Neuronal stem cell (in vitro differentiated cells): ENCODE data around the gene ATP1B2. TPM values are rescaled to one million over a fixed set of nuclear protein-coding genes. Genes with fewer than 3 reads are reported as not detected.

Source experiments
- DNase-seq: peaks from one replicate; pipeline ENCODE4 v3.0.0-alpha.2; 2013; ENCODE audit warnings: low spot score
- H2AFZ ChIP-seq: one replicate; pipeline ENCODE4 v1.6.1; 2013; ENCODE audit warnings: mild to moderate bottlenecking, low read length, inconsistent platforms
- H2AK5ac ChIP-seq: 2 replicates; pipeline ENCODE4 v1.6.1; 2013; ENCODE audit warnings: low read depth, mild to moderate bottlenecking, inconsistent platforms, low read length, moderate library complexity, mixed read lengths
- H2BK120ac ChIP-seq: 2 replicates; pipeline ENCODE4 v1.6.1; 2013; ENCODE audit warnings: low read depth, mild to moderate bottlenecking, inconsistent platforms, low read length, moderate library complexity, mixed read lengths
- H2BK12ac ChIP-seq: one replicate; pipeline ENCODE4 v1.6.1; 2013; ENCODE audit warnings: low read length, inconsistent platforms
- H2BK15ac ChIP-seq: 2 replicates; pipeline ENCODE4 v1.6.1; 2013; ENCODE audit warnings: mild to moderate bottlenecking, low read length, inconsistent platforms, mixed read lengths
- H2BK5ac ChIP-seq: one replicate; pipeline ENCODE4 v1.6.1; 2013; ENCODE audit warnings: inconsistent platforms, mild to moderate bottlenecking, low read length, moderate library complexity
- H3K14ac ChIP-seq: one replicate; pipeline ENCODE4 v1.6.1; 2013; ENCODE audit warnings: low read length, inconsistent platforms
- H3K18ac ChIP-seq: 2 replicates; pipeline ENCODE4 v1.6.1; 2013; ENCODE audit warnings: low read length, inconsistent platforms
- H3K23ac ChIP-seq: 2 replicates; pipeline ENCODE4 v1.6.1; 2013; ENCODE audit warnings: low read depth, mild to moderate bottlenecking, mixed read lengths, low read length, inconsistent platforms; ENCODE audit not compliant: poor library complexity
- H3K27ac ChIP-seq: replicated peaks from 3 replicates; pipeline ENCODE4 v1.5.1; 2013; ENCODE audit warnings: low read length, inconsistent platforms
- H3K27me3 ChIP-seq, 3 experiments: 2 replicates each; pipeline ENCODE4 v1.6.1; 2013; ENCODE audit warnings: low read length in 3 of 3, mild to moderate bottlenecking in 2 of 3, inconsistent platforms in 1 of 3, low read depth in 1 of 3, mixed read lengths in 1 of 3, moderate library complexity in 1 of 3; ENCODE audit not compliant: control insufficient read depth in 3 of 3, insufficient read depth in 3 of 3
- H3K36me3 ChIP-seq, 2 donors: replicated peaks in 1 of 2; 2 replicates each; pipeline ENCODE4 v1.6.1; 2013; ENCODE audit warnings: low read length in 2 of 2; ENCODE audit not compliant: control insufficient read depth in 2 of 2, insufficient read depth in 2 of 2
- H3K4ac ChIP-seq: 2 replicates; pipeline ENCODE4 v1.6.1; 2013; ENCODE audit warnings: inconsistent platforms, mild to moderate bottlenecking, low read length, moderate library complexity
- H3K4me1 ChIP-seq, 2 donors: 1 replicate in 1 of 2; 2 replicates in 1 of 2; pipeline ENCODE4 v1.6.1; 2013; ENCODE audit warnings: low read length in 2 of 2, low read depth in 1 of 2; ENCODE audit not compliant: control insufficient read depth in 2 of 2, insufficient read depth in 1 of 2
- H3K4me2 ChIP-seq: one replicate; pipeline ENCODE4 v1.6.1; 2013; ENCODE audit warnings: mild to moderate bottlenecking, low read length, inconsistent platforms; ENCODE audit not compliant: insufficient read depth, poor library complexity, severe bottlenecking
- H3K4me3 ChIP-seq, 2 donors: 2 replicates each; pipeline ENCODE4 v1.5.1; 2013; ENCODE audit warnings: low read length in 2 of 2, mild to moderate bottlenecking in 2 of 2, inconsistent platforms in 1 of 2, moderate library complexity in 1 of 2
- H3K79me1 ChIP-seq: one replicate; pipeline ENCODE4 v1.6.1; 2013; ENCODE audit warnings: low read depth, mild to moderate bottlenecking, inconsistent platforms, low read length, moderate library complexity
- H3K9ac ChIP-seq: one replicate; pipeline ENCODE4 v1.6.1; 2013; ENCODE audit warnings: mild to moderate bottlenecking, low read depth, low read length, inconsistent platforms; ENCODE audit not compliant: poor library complexity
- H3K9me3 ChIP-seq, 2 donors: replicated peaks in 1 of 2; 2 replicates each; pipeline versions ENCODE3 to v1.6.1; 2013; ENCODE audit warnings: low read length in 2 of 2, mild to moderate bottlenecking in 2 of 2, inconsistent platforms in 1 of 2, low read depth in 1 of 2, mixed read lengths in 1 of 2, moderate library complexity in 1 of 2; ENCODE audit not compliant: control insufficient read depth in 2 of 2, insufficient read depth in 1 of 2
- H4K8ac ChIP-seq: one replicate; pipeline ENCODE4 v1.6.1; 2013; ENCODE audit warnings: low read depth, mild to moderate bottlenecking, inconsistent platforms, low read length, moderate library complexity
- H4K91ac ChIP-seq: one replicate; pipeline ENCODE4 v1.6.1; 2013; ENCODE audit warnings: low read length, low read depth, mild to moderate bottlenecking, inconsistent platforms; ENCODE audit not compliant: poor library complexity
- WGBS, 2 donors: extraction: QIAGEN DNeasy Blood & Tissue Kit; methylation state at CpG; one replicate each; pipeline ENCODE4 v1.1.7; 2013; ENCODE audit warnings: missing lambda C conversion rate in 2 of 2, mixed read lengths in 1 of 2; ENCODE audit not compliant: insufficient read length in 2 of 2, insufficient replicate concordance in 1 of 2; ENCODE audit errors: extremely low coverage in 2 of 2; 5-methylcytosine and 5-hydroxymethylcytosine counted together
- polyA plus RNA-seq, 2 experiments: library from polyadenylated mRNA; stranded (reverse); fragments of 200-250 nt; gene quantifications; one replicate each; pipeline ENCODE4 v1.2.3, GENCODE V29; 2013

ATP1B2 gene, protein sequence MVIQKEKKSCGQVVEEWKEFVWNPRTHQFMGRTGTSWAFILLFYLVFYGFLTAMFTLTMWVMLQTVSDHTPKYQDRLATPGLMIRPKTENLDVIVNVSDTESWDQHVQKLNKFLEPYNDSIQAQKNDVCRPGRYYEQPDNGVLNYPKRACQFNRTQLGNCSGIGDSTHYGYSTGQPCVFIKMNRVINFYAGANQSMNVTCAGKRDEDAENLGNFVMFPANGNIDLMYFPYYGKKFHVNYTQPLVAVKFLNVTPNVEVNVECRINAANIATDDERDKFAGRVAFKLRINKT
- polyA plus RNA-seq (2013, experiment 1 of 2): 42.2 TPM
- polyA plus RNA-seq (2013, experiment 2 of 2): 43.5 TPM

- WGBS, 2 donors: no CpG with 5 or more reads among the region's 34 CpGs
- Histone ChIP-seq H3K27ac (no peak within 1 kb of the TSS), H3K36me3 (peaks cover 2 to 4% of the 10 kb centered on the region in 2 donors)
Observed at GRCh38 chr17:7650509-7651096, at the start of gene ATP1B2. ATP1B2 (plus strand) TSS chr17:7650926; CDS start chr17:7651519, 593 bp downstream.

GRCh38 chr17:7606280-7606679 lies 44.4 kb upstream of the ATP1B2 start:
- Histone ChIP-seq H2BK12ac (no peak overlapping the region), H3K9me3 (peaks cover 0 to 1% of the 10 kb centered on the region in 2 donors), H3K79me1 (no peaks in the 10 kb centered on the region), H3K18ac (no peak overlapping the region), H2BK120ac (no peak overlapping the region), H3K4me2 (no peak overlapping the region), H3K23ac (no peak overlapping the region), H3K9ac (no peak overlapping the region), H4K8ac (no peak overlapping the region), H2AFZ (no peak overlapping the region), H2BK15ac (no peak overlapping the region), H3K36me3 (peaks cover 35 to 86% of the 10 kb centered on the region in 2 donors), H3K4me1 (no peaks in the 10 kb centered on the region), H3K14ac (no peak overlapping the region), H3K4ac (no peak overlapping the region), H2AK5ac (no peak overlapping the region), H3K27ac (no peak overlapping the region), H2BK5ac (no peak overlapping the region), H3K4me3 (no peak overlapping the region), H3K27me3 (no peaks in the 10 kb centered on the region), H4K91ac (no peak overlapping the region)
- no peak for DNase-seq
- no CpG with 5 or more reads among the region's 4 CpGs for WGBS, 2 donors

More at GRCh38 chr17:7650509-7651096, at the start of gene ATP1B2:
- Histone ChIP-seq H3K27me3 (peaks cover 0 to 5% (median 0%) of the 10 kb centered on the region in 3 experiments), H2BK120ac (peak within 1 kb of the TSS; percentile 30), H3K4me1 (peaks cover 7 to 11% of the 10 kb centered on the region in 2 donors), H3K23ac (peak within 1 kb of the TSS; percentile 97), H4K8ac (no peak within 1 kb of the TSS), H4K91ac (no peak within 1 kb of the TSS), H3K9ac (peak within 1 kb of the TSS; percentile 86), H2BK12ac (no peak within 1 kb of the TSS), H3K4me3 (peak within 1 kb of the TSS; percentile 65 to 89), H3K9me3 (no peaks in the 10 kb centered on the region), H2BK15ac (peak within 1 kb of the TSS; percentile 70), H3K4me2 (peak within 1 kb of the TSS; percentile 100), H2AK5ac (peak within 1 kb of the TSS; percentile 53), H3K14ac (peak within 1 kb of the TSS; percentile 95), H2BK5ac (peak within 1 kb of the TSS; percentile 57), H3K4ac (no peak within 1 kb of the TSS), H3K79me1 (no peaks in the 10 kb centered on the region), H2AFZ (peak within 1 kb of the TSS; percentile 90), H3K18ac (peak within 1 kb of the TSS; percentile 98)
- peak; percentile 89 for DNase-seq

DNA sequence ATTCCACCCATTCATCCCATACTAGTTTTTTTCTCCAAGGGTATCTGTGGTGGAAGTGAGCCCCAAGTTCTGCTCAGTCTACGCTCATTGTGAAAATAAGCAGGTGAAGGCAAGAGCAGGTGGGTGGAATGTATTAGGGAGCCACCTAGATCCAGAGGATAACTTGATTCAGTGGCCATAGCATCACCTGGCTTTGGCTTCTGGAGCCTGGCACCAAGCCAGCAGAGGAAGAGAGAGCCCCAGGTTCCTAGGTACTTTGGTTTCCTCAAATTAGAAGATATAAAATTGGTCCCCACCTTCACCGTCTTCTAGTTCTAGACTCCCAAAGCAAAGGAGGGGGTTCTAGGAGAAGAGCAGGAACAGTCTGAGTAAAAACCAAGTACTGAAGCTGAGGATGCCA lies 40.1 kb upstream of the ATP1B2 start:
- Histone ChIP-seq H4K8ac (no peak overlapping the region), H2BK15ac (no peak overlapping the region), H3K36me3 (peaks cover 13 to 59% of the 10 kb centered on the region in 2 donors), H3K79me1 (peaks cover 3% of the 10 kb centered on the region), H3K4me2 (no peak overlapping the region), H3K27ac (no peak overlapping the region), H2AFZ (no peak overlapping the region), H3K4me1 (peaks cover 8 to 9% of the 10 kb centered on the region in 2 donors), H3K4ac (no peak overlapping the region), H3K9me3 (no peaks in the 10 kb centered on the region), H2BK5ac (no peak overlapping the region), H3K4me3 (no peak overlapping the region), H3K23ac (no peak overlapping the region), H3K18ac (no peak overlapping the region), H3K9ac (no peak overlapping the region), H2BK120ac (no peak overlapping the region), H2AK5ac (no peak overlapping the region), H2BK12ac (no peak overlapping the region), H4K91ac (no peak overlapping the region), H3K27me3 (no peaks in the 10 kb centered on the region), H3K14ac (no peak overlapping the region)
- no CpG with 5 or more reads among the region's 2 CpGs for WGBS, 2 donors
- no peak for DNase-seq

- H3K4me1 ChIP-seq: peaks cover 8 to 9% of the 10 kb centered on the region in 2 donors
- no peak overlapping the region for H2AK5ac ChIP-seq
- H3K79me1 ChIP-seq: peaks cover 3% of the 10 kb centered on the region
- no peak overlapping the region for H2BK15ac ChIP-seq
- H3K9me3 ChIP-seq: no peaks in the 10 kb centered on the region
- no peak for DNase-seq
- WGBS, 2 donors: no CpG with 5 or more reads among the region's 3 CpGs
- H3K14ac ChIP-seq: no peak overlapping the region
- no peak overlapping the region for H3K9ac ChIP-seq
- peaks cover 5 to 47% of the 10 kb centered on the region in 2 donors for H3K36me3 ChIP-seq
- H4K91ac ChIP-seq: no peak overlapping the region
- H2BK12ac ChIP-seq: no peak overlapping the region
- H3K18ac ChIP-seq: no peak overlapping the region
- no peak overlapping the region for H3K4ac ChIP-seq
- H3K4me2 ChIP-seq: no peak overlapping the region
- no peak overlapping the region for H3K4me3 ChIP-seq
- H3K27ac ChIP-seq: no peak overlapping the region
- H2AFZ ChIP-seq: no peak overlapping the region
- no peak overlapping the region for H2BK120ac ChIP-seq
- no peaks in the 10 kb centered on the region for H3K27me3 ChIP-seq
- no peak overlapping the region for H3K23ac ChIP-seq
- no peak overlapping the region for H2BK5ac ChIP-seq
- H4K8ac ChIP-seq: no peak overlapping the region
Observed at GRCh38 chr17:7611635-7612293, 39.0 kb upstream of the ATP1B2 start.
